Measurements from ENCODE around the gene HOXA3.

GRCh38 chr7:27171637-27172314, 19.4 kb upstream of the HOXA3 start:
- TF ChIP-seq CTCF (conservative IDR thresholded peaks at IDR 0.05) (no peak; the same call in 1 of the 2 replicates), ZFX (IDR thresholded peaks at IDR 0.05) (no peak)
